Measurements from ENCODE around the gene ATM. TPM values are rescaled to one million over a fixed set of nuclear protein-coding genes. Genes with fewer than 3 reads are reported as not detected.

Gene ATM
- 100 to 1,000 TPM in 2 of 4 donors, 10 to 100 TPM in 2; 31.7 to 135 (median 88.5) TPM for total RNA-seq

GRCh38 chr11:108222574-108223347 lies at the start of gene ATM, which contains the start of gene NPAT:
Gene ATM (plus strand): TSS chr11:108223067. CDS start chr11:108227625, 4,558 bp downstream.
Gene NPAT (minus strand): TSS chr11:108222638. CDS start chr11:108222536, 102 bp downstream.
- 0% methylated on average over 70 of the region's 70 CpGs; no CpG with 5 or more reads in 1 of the 2 donors for WGBS, 2 donors (ENCODE audit: low coverage in 1 of 2)
- in situ Hi-C loops (cut with MboI; ENCODE audit: low pct_ligation_motif_present in 1 of 4, low pct_unique_long_range_greater_than_20kb in 1 of 4, low sequenced_read_pairs in 3 of 4): loop anchor here in 2 of 4 donors (10.0 to 25.0 kb wide), 4 partner anchors 98 to 442 kb away; partner anchors contain the start of genes DDX10 (in 2 of the 2), ACAT1 (in 1 of the 2) and C11orf65 (in 1 of the 2)
- intact Hi-C loops (cut with DNase I; ENCODE audit: low total_unique reads): loop anchor here (5.0 kb wide), 1 partner anchor 105 kb away; no protein-coding TSS in a partner anchor

GRCh38 chr11:108177570-108177969 lies 45.3 kb upstream of the ATM start:
- H3K4me3 ChIP-seq: no peak overlapping the region
- H3K27me3 ChIP-seq: no peaks in the 10 kb centered on the region
- no peak for DNase-seq
- intact Hi-C loops (cut with DNase I; ENCODE audit: low total_unique reads) (no loop called here), in situ Hi-C loops (cut with MboI; ENCODE audit: low pct_ligation_motif_present in 1 of 4, low pct_unique_long_range_greater_than_20kb in 1 of 4, low sequenced_read_pairs in 3 of 4) (no loop called here)
- H3K9me3 ChIP-seq: no peaks in the 10 kb centered on the region
- no peaks in the 10 kb centered on the region for H3K4me1 ChIP-seq
- no peak overlapping the region for H3K27ac ChIP-seq
- H3K36me3 ChIP-seq: peaks cover 0 to 36% (median 10%) of the 10 kb centered on the region in 4 donors
- TF ChIP-seq EP300 (IDR thresholded peaks at IDR 0.05; ENCODE audit: low read depth) (no peak), CTCF (IDR thresholded peaks at IDR 0.05) (no peak), POLR2AphosphoS5 (IDR thresholded peaks at IDR 0.05) (no peak), POLR2A (IDR thresholded peaks at IDR 0.05) (no peak)
- WGBS, 2 donors (ENCODE audit: low coverage in 1 of 2): 70 to 87% methylated on average over 3 to 5 of the region's 5 CpGs

More at GRCh38 chr11:108222574-108223347, at the start of gene ATM, which contains the start of gene NPAT:
- H3K36me3 ChIP-seq: peaks cover 0 to 2% (median 0%) of the 10 kb centered on the region in 4 donors
- TF ChIP-seq CTCF (IDR thresholded peaks at IDR 0.05) (peak; percentile 60 to 90 (median 69)), POLR2AphosphoS5 (IDR thresholded peaks at IDR 0.05) (peak; percentile 96 to 98 (median 98)), POLR2A (IDR thresholded peaks at IDR 0.05) (peak; percentile 97), EP300 (IDR thresholded peaks at IDR 0.05; ENCODE audit: low read depth) (no peak)
- peak; percentile 99 for DNase-seq
- H3K27ac ChIP-seq: peak within 1 kb of the TSS; percentile 91 to 96 (median 94)
- peaks cover 8 to 63% (median 29%) of the 10 kb centered on the region in 4 donors for H3K4me1 ChIP-seq
- H3K27me3 ChIP-seq: no peaks in the 10 kb centered on the region
- no peaks in the 10 kb centered on the region for H3K9me3 ChIP-seq
- H3K4me3 ChIP-seq: peak within 1 kb of the TSS; percentile 56 to 92 (median 72)

- in situ Hi-C loops (cut with MboI; ENCODE audit: low pct_ligation_motif_present in 1 of 4, low pct_unique_long_range_greater_than_20kb in 1 of 4, low sequenced_read_pairs in 3 of 4): no loop called here
- no peaks in the 10 kb centered on the region for H3K9me3 ChIP-seq
- peaks cover 0 to 65% (median 10%) of the 10 kb centered on the region in 4 donors for H3K36me3 ChIP-seq
- no peaks in the 10 kb centered on the region for H3K27me3 ChIP-seq
- no peak for TF ChIP-seq POLR2AphosphoS5 (IDR thresholded peaks at IDR 0.05)
- no peak for TF ChIP-seq CTCF (IDR thresholded peaks at IDR 0.05)
- TF ChIP-seq EP300 (IDR thresholded peaks at IDR 0.05; ENCODE audit: low read depth): no peak
- TF ChIP-seq POLR2A (IDR thresholded peaks at IDR 0.05): no peak
- H3K4me3 ChIP-seq: no peak overlapping the region
- no peak overlapping the region for H3K27ac ChIP-seq
- DNase-seq: no peak
- no peaks in the 10 kb centered on the region for H3K4me1 ChIP-seq
- intact Hi-C loops (cut with DNase I; ENCODE audit: low total_unique reads): no loop called here
These were observed 29.1 kb upstream of the ATM start for GRCh38 chr11:108193725-108194124.

- H3K27me3 ChIP-seq: no peaks in the 10 kb centered on the region
- 76 to 90% methylated on average over 3 of the region's 3 CpGs for WGBS, 2 donors (ENCODE audit: low coverage in 1 of 2)
- in situ Hi-C loops (cut with MboI; ENCODE audit: low pct_ligation_motif_present in 1 of 4, low pct_unique_long_range_greater_than_20kb in 1 of 4, low sequenced_read_pairs in 3 of 4): no loop called here
- no peak overlapping the region for H3K4me3 ChIP-seq
- TF ChIP-seq POLR2A (IDR thresholded peaks at IDR 0.05): no peak
- TF ChIP-seq POLR2AphosphoS5 (IDR thresholded peaks at IDR 0.05): no peak
- TF ChIP-seq CTCF (IDR thresholded peaks at IDR 0.05): no peak
- no peak for TF ChIP-seq EP300 (IDR thresholded peaks at IDR 0.05; ENCODE audit: low read depth)
- no peak for DNase-seq
- H3K36me3 ChIP-seq: peaks cover 0 to 41% (median 3%) of the 10 kb centered on the region in 4 donors
- intact Hi-C loops (cut with DNase I; ENCODE audit: low total_unique reads): no loop called here
- no peak overlapping the region for H3K27ac ChIP-seq
- no peaks in the 10 kb centered on the region for H3K9me3 ChIP-seq
- H3K4me1 ChIP-seq: no peaks in the 10 kb centered on the region
These were observed 26.0 kb upstream of the ATM start for GRCh38 chr11:108196901-108197300.
